ENCODE measurements around the gene SPATA13. TPM values are rescaled to one million over a fixed set of nuclear protein-coding genes. Genes with fewer than 3 reads are reported as not detected.

The SPATA13 gene
- total RNA-seq, 1 experiment from 2014 or later: 21.4 TPM

DNA sequence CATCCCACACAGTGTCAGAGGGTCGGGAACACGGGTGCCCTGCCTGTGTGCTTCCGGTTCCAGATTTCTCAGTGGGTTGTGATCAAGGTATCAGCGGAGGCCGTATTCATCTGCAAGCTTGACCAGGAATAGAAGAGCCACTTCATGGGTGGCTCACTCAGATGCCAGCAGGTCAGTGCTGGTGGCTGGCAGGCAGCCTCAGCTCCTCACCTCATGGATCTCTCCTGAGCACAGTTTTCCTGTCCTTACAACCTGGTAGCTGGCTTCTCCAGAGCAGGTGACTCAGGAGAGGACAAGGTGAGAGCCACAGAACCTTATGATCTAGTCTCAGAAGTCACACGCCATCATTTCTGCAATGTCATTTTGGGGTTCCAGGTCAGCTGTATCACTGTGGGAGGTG lies 44.8 kb upstream of the SPATA13 start:
- TF ChIP-seq SIN3A (IDR thresholded peaks at IDR 0.05; ENCODE audit: low read depth) (no peak), CEBPB (IDR thresholded peaks at IDR 0.05; ENCODE audit: low read depth) (no peak), ZNF274 (IDR thresholded peaks at IDR 0.05; ENCODE audit: low read depth, low read length) (no peak), POLR2A (IDR thresholded peaks at IDR 0.05; ENCODE audit: borderline replicate concordance, extremely low read depth, insufficient read depth, insufficient read length) (no peak), SP1 (IDR thresholded peaks at IDR 0.05; ENCODE audit: low read depth) (no peak), ZFX (IDR thresholded peaks at IDR 0.05) (no peak), MAX (IDR thresholded peaks at IDR 0.05) (no peak), REST (IDR thresholded peaks at IDR 0.05; ENCODE audit: low read depth) (no peak), SRF (IDR thresholded peaks at IDR 0.05; ENCODE audit: low read depth) (no peak), TCF7L2 (IDR thresholded peaks at IDR 0.05; ENCODE audit: borderline replicate concordance, extremely low read depth, insufficient read depth, insufficient read length) (no peak), ATF3 (IDR thresholded peaks at IDR 0.05) (no peak), EZH2phosphoT487 (IDR thresholded peaks at IDR 0.05; ENCODE audit: borderline replicate concordance) (no peak), ELF1 (IDR thresholded peaks at IDR 0.05; ENCODE audit: borderline replicate concordance, low read depth) (no peak), JUND (IDR thresholded peaks at IDR 0.05) (no peak), CTCF (IDR thresholded peaks at IDR 0.05 in 2 of 3, conservative IDR thresholded peaks at IDR 0.05 in 1 of 3; ENCODE audit: borderline replicate concordance in 1 of 3, insufficient read depth in 1 of 3, low read depth in 2 of 3, low read length in 2 of 3) (no peak)
- ChIA-PET CTCF (no interaction called here), RAD21 (ENCODE audit: low non-redundant PET in 1 of 2, low total read pairs in 2 of 2, uncharacterized antibody in 2 of 2, unreplicated experiment in 2 of 2) (no interaction called here), POLR2A (no interaction called here)
- Histone ChIP-seq H3K9ac (ENCODE audit: low read length) (no peak overlapping the region), H3K9me3 (ENCODE audit: control insufficient read depth in 1 of 2, insufficient read depth in 1 of 2, low read depth in 1 of 2, low read length in 2 of 2) (no peaks in the 10 kb centered on the region), H2AFZ (ENCODE audit: low read depth, low read length, poor library complexity, severe bottlenecking) (no peak overlapping the region), H3K27me3 (ENCODE audit: insufficient read depth, low read length) (no peaks in the 10 kb centered on the region), H3K4me3 (replicated peaks in 1 of 2; ENCODE audit: low read depth in 1 of 2, low read length in 2 of 2) (no peak overlapping the region), H3K27ac (ENCODE audit: low read depth, low read length) (no peak overlapping the region), H3K4me1 (ENCODE audit: control insufficient read depth in 1 of 2, insufficient read depth in 2 of 2, low read length in 2 of 2) (no peaks in the 10 kb centered on the region), H3K9me2 (ENCODE audit: insufficient read depth) (no peaks in the 10 kb centered on the region), H3K79me2 (ENCODE audit: insufficient read depth, low read length) (no peaks in the 10 kb centered on the region), H4K20me1 (ENCODE audit: insufficient read depth) (no peaks in the 10 kb centered on the region), H3K4me2 (ENCODE audit: low read length) (no peak overlapping the region), H3K36me3 (ENCODE audit: control insufficient read depth in 1 of 2, insufficient read depth in 2 of 2, low read length in 2 of 2) (no peaks in the 10 kb centered on the region)
- no peak for DNase-seq (ENCODE audit: low read depth, low spot score)
- intact Hi-C loops (cut with micrococcal nuclease): no loop called here
- ATAC-seq: no peak
- BruUV-seq (replicated peaks): no TSS peak

All from HCT116 (cell line).